ENCODE results near the gene WWOX.

DNA sequence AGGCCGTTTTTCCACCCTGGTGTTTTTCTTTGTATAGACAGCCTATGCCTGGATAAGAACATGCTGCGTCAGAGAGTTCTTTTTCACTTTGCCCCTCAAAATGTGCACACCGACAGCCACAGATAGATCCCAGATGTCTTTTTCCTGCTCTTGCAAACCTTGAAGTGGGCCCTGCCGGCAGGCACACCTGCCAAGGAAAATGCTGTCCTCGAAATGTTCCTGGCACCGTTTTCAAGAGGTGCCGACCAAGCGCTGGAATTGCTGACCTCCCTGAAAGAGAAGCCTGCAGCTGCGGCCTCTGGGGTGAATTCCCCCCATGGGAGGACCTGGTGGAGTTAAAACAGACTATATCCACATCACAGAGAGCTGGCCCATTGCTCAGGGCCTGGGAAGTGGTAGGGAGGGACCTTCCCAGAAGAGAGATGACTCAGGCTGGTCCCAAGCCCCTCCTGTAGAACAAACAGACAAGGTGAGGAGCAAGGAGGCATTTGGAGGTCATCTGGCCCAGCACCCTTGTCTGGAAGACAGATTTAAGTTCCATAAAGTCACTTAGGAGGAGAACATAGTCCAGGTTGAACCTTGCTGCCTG, 833.0 kb downstream of the WWOX start:
- TF ChIP-seq, protein P1, sequence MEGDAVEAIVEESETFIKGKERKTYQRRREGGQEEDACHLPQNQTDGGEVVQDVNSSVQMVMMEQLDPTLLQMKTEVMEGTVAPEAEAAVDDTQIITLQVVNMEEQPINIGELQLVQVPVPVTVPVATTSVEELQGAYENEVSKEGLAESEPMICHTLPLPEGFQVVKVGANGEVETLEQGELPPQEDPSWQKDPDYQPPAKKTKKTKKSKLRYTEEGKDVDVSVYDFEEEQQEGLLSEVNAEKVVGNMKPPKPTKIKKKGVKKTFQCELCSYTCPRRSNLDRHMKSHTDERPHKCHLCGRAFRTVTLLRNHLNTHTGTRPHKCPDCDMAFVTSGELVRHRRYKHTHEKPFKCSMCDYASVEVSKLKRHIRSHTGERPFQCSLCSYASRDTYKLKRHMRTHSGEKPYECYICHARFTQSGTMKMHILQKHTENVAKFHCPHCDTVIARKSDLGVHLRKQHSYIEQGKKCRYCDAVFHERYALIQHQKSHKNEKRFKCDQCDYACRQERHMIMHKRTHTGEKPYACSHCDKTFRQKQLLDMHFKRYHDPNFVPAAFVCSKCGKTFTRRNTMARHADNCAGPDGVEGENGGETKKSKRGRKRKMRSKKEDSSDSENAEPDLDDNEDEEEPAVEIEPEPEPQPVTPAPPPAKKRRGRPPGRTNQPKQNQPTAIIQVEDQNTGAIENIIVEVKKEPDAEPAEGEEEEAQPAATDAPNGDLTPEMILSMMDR (IDR thresholded peaks at IDR 0.05; ENCODE audit: borderline replicate concordance, extremely low read depth, low read length, poor library complexity, severe bottlenecking), result no peak
- no peak for TF ChIP-seq EZH2 (IDR thresholded peaks at IDR 0.05; ENCODE audit: borderline replicate concordance, low read depth, low read length, severe bottlenecking)
